Renal pelvis (tissue), 4 donors: ENCODE measurements around the gene SKI. TPM values are rescaled to one million over a fixed set of nuclear protein-coding genes. Genes with fewer than 3 reads are reported as not detected.

Experiments
- DNase-seq: peaks from one replicate; pipeline ENCODE4 v3.0.0-alpha.2; 2013
- polyA plus RNA-seq, 3 donors: library from polyadenylated mRNA; unstranded; fragments of 120-200 nt; gene quantifications; one replicate each; pipeline ENCODE4 v1.2.1, GENCODE V29; 2013; ENCODE audit not compliant: insufficient read length in 3 of 3

SKI gene
- polyA plus RNA-seq, 3 donors = 57.2 to 59.0 (median 57.4) TPM

DNA sequence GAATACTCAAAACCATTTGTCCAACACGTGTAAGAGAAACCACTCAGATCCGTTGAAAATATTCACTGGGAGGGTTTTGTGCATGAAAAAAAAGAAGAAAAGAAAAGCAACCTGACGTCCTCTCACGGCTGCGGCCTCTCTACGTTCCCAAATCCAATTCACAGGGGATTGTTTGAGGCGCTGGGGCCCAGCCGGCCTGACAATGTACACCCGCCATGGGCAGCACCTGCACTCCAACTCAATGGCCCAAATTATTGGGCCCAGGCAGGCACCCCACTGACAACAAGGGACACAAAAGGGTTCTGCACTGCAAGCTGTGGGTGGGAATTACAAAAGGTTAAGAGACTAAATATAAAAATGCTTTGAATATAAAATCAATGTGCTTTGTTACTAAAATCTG, 121.7 kb downstream of the SKI start:
- no peak for DNase-seq

GRCh38 chr1:2350501-2350900, 122.4 kb downstream of the SKI start:
- no peak for DNase-seq

- no peak for DNase-seq
These were observed 123.0 kb downstream of the SKI start for GRCh38 chr1:2350911-2351655.

DNA sequence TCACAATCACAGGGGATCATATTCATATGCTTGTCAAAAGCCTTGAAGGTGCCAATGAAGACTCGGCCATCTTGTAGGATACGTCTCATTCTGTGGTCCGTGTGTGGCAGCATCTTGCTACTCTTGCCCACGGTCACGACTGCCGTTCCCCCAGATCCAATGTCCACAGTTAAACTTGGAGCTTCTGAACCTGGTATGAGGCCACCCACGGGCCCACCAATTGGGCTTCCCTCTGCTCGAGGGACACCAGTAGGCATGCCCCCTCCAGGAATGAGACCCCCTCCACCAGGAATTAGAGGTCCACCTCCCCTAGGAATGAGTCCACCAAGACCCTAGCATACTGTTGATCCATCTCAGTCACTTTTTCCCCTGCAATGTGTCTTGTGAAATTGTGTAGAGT, 123.6 kb downstream of the SKI start:
- no peak for DNase-seq

GRCh38 chr1:2352341-2352896, 124.3 kb downstream of the SKI start:
- DNase-seq = no peak

GRCh38 chr1:2352897-2353550, 124.9 kb downstream of the SKI start:
- DNase-seq = no peak

DNA sequence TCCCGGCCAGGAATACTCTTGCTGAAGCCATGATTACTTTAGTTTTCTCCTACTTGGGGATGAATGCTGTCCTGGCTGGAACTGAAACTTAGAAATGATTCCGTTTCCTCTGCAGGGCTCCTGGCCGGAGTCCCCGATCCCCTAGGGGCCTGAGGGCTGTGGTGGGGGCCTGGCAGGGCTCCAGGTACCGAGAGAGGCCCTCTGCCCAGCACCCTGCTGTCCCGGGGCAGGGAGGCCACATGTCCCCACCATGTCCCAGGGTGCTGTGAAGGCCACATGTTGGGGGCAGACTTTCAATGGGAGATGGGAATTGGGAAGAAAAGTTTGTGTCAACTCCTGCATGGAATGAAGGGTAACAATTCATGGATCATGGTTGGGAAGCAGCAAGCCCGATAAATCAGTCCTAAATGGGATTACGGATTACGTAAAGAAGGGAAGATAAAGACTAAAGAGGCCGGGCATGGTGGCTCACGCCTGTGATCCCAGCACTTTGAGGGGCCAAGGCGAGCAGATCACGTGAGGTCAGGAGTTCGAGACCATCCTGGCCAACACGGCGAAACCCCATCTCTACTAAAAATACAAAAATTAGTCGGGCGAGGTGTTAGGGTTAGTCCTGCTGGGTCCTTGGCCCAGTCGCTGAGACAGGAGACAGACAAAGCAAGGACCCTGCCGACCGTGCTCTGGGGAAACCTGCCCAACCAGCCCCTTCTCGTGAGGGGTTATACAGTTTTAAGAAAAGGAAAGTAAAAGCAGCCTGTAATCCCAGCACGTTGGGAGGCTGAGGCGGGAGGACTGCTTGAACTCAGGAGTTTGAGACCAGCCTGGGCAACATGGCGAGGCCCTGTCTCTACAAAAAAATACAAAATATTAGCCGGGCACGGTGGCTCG, 125.7 kb downstream of the SKI start:
- no peak for DNase-seq

GRCh38 chr1:2354511-2355372, 126.6 kb downstream of the SKI start:
- DNase-seq = no peak

- DNase-seq = no peak
These were observed 127.5 kb downstream of the SKI start for GRCh38 chr1:2355373-2356261.

GRCh38 chr1:2356401-2356800, 128.3 kb downstream of the SKI start:
- DNase-seq = no peak

DNA sequence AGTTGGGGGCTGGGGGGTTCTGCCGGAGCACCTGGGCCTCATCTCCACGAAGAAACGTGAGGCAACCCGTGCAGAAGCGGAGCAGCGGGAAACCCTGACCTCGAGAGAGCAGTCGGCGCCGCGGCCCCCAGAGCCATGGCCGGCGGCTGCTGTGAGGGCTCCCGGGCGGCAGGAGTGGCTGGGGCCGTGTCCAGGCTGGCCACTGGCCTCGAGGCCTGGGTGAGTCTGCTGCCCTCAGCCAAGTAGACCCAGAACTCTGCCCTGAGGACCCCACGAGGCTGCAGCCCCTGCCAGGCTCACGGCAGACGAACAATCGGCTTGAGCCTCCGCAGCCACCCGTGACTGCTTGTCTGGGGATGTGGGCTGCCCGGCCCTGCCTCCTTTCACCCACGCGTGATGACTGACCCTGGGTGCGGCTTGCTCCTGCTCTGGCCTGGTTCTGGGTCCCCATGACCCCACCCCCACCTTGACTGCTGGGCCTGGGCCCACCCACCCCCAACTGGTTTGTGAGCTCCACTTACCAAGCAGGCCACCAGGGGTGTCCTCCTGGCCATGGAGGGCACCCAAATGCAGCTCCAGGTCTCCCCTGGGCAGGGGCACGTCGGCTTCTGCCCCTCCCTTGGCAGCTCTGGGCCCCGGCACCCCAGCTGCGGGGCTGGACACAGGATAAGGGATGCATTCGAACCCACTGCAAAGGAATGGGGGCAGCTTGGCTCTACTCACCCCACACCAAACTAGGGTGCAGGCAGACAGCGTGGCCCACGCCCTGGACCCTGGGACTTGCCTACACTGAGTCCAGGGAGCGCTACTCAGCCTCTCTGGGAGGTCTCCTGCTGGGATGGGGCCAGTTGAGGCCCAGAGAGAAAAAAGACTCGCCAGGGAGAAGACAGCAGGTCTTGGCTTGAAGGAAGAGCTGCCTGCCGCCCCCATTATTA, 129.1 kb downstream of the SKI start:
- DNase-seq = no peak

- DNase-seq = no peak
These were observed 130.0 kb downstream of the SKI start for GRCh38 chr1:2358072-2358471.

- DNase-seq = no peak
These were observed 130.8 kb downstream of the SKI start for GRCh38 chr1:2358651-2359640.
